VCaP (cell line): Measurements from ENCODE around the gene HOGA1.

Experiments
- H3K27ac ChIP-seq: fragments of 450-650 bp; 2 replicates; pipeline ENCODE4 v1.5.1; 2017
- TF ChIP-seq, protein P1 (sequence below): fragments of 450-650 bp; conservative IDR thresholded peaks from 2 replicates; pipeline ENCODE4 v1.5.1; 2017; ENCODE audit warnings: mild to moderate bottlenecking, moderate library complexity

Gene HOGA1

DNA sequence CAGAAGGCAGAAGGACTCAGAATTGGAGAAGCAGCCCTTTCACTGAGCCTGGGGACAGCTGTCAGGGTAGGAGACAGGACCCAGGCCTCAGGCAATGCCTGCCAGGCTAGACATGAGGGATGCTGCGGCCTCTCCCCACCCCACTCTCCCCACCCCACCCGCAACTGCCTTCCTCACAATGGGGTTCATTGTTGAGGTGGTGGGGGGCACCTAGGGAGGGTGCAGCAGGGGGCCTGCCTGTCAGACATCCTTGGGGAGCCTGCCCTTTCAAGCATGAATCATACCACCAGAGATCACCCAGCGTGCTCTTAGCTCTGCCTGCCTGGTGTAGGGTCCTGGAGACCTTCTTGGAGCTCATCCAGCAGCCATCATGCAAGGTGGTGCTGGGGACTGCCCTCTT, 5.3 kb downstream of the HOGA1 start, which contains the start of gene C10orf62:
Gene C10orf62 (plus strand): TSS at position 243 of the 400 bp plus-strand sequence. CDS start 177 bp downstream, outside the sequence.
- H3K27ac ChIP-seq = no peak within 1 kb of the TSS
- TF ChIP-seq, protein P1, sequence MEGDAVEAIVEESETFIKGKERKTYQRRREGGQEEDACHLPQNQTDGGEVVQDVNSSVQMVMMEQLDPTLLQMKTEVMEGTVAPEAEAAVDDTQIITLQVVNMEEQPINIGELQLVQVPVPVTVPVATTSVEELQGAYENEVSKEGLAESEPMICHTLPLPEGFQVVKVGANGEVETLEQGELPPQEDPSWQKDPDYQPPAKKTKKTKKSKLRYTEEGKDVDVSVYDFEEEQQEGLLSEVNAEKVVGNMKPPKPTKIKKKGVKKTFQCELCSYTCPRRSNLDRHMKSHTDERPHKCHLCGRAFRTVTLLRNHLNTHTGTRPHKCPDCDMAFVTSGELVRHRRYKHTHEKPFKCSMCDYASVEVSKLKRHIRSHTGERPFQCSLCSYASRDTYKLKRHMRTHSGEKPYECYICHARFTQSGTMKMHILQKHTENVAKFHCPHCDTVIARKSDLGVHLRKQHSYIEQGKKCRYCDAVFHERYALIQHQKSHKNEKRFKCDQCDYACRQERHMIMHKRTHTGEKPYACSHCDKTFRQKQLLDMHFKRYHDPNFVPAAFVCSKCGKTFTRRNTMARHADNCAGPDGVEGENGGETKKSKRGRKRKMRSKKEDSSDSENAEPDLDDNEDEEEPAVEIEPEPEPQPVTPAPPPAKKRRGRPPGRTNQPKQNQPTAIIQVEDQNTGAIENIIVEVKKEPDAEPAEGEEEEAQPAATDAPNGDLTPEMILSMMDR = no peak

DNA sequence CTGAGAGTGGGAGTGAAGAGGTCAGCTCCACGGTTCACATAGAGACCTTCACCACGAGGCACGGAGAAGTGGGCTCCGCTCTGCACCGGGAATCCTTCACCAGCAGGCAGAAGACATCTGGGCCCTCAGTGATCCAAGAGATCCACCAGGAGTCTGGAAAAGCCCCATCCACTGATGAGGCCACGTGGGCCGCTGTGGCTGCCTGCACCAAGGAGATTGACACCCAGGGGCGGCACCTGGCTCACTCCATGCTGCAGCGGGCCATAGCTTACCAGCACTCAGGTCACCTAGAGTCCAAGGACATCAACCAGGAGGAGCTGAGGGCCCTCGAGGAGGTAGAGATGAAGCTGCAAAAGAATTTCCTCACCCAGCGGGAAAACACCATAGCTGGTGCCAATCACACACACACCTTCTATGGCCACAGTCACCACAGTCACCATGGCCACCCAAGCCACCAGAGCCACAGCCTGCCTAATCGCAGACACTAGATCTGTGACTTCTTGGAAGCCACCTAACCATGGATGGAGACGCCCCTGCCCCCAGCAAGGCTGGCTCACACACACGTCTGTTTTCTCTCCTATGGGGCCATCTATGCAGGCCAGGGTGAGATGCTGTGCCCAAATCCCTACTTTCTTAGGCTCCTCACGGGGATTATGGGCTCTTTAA, 6.0 kb downstream of the HOGA1 start:
- TF ChIP-seq, protein P1 = no peak
- H3K27ac ChIP-seq = no peak overlapping the region

DNA sequence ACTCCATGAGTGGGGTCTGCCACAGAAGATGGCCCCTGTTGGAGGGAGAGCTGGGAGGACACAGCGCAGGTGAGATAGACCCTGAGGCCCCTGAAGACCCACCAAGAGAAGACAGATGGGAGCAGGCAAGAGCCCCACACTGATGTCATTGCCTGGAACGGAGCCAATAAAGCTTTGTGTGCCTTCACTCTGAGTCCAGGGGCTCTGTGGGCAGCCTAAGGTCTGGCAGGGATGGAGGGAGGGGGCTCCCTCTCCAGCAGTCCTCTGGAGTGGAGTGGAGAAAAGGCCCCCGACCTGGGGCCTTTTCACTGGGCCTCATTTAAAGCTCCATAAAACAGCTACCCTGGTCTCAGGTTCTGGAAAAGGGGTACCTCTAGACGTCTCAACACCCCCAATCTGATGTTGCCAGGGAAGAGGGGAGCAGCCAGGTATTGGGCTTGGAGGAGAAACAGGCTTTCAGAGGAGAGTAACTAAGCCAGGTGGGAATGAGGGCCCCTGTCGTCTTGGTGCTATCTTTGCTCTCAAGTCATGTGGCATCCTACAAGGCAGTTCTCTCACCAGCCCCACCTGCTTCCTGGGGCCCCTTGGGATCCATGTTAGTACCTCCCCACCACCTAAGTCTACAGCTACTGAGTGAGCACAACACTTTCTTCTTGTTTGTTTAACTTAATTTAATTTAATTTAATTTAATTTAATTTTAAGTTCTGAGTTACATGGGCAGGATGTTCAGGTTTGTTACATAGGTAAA, 6.7 kb downstream of the HOGA1 start:
- no peak overlapping the region for H3K27ac ChIP-seq

DNA sequence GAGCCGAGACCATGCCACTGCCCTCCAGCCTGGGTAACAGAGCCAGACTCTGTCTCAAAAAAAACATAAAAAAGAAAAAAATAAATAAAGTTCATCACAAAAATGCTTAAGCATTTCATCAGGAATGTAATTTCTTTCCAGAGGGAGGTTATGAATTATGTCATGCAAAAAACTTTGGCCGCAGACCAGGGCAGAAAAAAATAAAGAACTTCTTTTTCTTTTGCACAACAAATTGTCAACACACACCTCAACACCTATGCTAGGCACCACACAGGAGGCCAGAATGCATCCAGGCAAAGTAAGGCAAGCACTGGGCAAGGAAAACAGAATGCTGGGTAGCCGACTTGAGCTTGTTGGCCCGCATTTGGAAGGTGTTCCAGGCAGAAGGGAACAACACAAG, 9.2 kb downstream of the HOGA1 start:
- no peak overlapping the region for H3K27ac ChIP-seq
- TF ChIP-seq, protein P1 = no peak

More for the DNA sequence above, 6.7 kb downstream of the HOGA1 start:
- TF ChIP-seq, protein P1 = no peak

DNA sequence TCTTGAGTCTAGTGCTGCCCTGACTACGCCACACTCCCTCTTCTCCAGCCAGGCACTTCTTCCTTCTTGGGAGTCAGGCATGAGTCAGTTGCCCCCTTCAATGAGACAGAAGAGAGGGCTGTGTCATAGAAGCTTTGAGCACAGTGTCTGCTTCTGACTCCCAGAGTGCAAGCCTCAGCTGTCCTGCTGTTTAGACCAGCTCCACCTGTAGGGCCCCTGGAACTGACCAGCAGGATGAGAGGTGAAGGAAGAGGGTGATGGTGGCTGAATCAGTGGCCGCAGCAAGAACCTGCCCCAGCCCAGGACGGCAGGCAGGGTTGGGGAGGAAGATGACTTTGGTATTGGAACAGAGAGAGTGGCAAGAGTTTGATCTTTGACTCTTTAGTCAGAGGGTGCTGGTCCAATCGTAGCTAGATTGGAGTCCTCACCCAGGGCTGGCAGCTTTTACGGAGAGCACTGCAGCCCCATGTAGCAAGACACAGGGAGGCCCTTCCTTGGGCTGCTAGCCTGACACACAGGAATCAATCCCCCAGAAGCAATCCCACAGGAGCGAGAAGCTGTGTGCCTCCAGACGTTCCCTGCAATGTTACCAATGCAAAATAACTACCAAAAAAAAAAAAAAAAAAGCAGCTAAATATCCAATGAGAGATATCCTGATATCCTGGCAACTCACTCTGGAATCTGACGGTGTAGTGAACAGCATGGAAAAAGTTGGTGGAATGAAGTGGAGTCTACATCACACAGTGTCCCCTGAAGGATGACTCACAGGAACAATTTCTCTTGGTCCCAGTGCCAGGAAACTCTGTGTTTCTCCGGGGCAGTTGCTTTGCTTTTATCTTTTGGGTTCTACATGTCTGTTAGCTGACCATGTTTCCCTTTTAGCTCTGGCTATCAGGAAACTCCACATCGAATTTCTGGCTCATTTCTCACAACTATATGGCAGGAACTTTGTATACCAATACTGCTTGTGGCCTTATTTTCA, 12.2 kb downstream of the HOGA1 start:
- TF ChIP-seq, protein P1 = no peak
- no peak overlapping the region for H3K27ac ChIP-seq

DNA sequence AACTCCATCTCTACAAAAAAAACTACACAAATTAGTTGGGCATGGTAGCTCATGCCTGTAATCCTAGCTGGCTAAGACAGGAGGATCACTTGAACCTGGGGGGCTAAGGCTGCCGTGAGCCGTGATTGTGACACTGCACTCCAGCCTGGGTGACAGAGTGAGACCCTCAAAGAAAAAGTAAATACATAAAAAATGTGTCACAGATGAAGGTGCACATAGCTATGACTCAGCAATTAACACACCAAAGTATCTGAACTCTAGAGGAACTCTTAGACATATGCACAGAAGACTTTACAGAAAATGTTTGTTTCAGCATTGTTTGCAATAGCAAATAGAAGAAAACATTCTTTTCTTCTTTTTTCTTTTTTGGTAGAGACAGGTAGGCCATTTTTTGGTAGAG, 13.6 kb downstream of the HOGA1 start:
- no peak overlapping the region for H3K27ac ChIP-seq
- TF ChIP-seq, protein P1 = no peak
